CD4-positive, alpha-beta T cell treated with Interleukin-10 for 1 hour (primary cell): ENCODE data around the gene EBF4.
"Not testable (repeated sequence)": the region's sequence is repeated elsewhere in the genome, so short reads cannot be mapped to it uniquely, and the experiment has no call there.

Source experiments
- DNase-seq: peaks from one replicate; pipeline ENCODE4 v3.0.0-alpha.2; 2020

EBF4 gene

DNA sequence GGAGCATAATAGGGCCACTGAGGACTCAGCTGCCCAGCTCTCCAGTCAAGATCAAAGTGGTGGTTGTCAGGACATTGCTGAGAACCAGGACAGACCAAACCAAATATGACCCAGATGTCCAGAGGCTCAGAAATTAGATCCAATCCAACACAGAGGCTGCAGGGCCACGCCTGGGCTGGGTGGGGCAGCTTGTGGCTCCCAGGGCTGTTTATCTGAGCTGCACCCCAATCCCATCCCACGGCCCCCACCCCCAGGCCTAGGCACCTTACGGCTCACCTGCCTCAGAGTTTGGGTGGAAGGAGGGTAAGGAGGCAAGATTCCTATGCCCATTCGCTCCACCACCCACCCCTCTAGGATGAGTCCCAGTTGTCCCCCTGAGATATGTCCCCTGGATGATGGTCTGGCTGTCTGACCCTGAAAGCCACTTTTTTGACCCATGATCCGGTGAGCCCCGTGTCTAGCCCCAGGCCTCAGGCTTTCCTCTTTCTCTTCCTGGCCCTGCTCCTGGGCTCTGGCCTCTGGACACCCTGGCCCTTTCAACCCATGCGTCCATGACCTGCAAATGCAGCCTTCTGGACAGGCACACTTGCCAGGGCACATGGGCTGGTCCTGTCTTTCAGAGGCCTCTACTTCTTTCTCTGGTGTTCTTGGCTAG, 67.8 kb downstream of the EBF4 start:
- no peak for DNase-seq

DNA sequence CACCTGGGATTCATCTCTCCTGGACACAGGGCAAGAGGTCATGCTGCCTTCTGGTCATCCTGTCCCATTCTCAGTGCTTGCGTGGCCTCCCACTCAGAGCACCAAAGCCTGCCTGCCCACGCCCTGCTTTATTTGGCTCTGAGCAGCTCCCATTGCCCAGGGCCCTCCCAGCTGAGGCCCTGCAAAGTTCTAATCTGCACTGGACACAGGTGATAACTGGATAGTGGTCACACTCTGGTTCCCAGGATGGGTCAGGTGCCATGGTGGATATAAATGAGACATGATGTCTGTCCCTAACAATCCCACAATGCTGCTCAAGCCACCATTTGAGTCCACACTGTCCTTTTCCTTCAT, 68.3 kb downstream of the EBF4 start:
- no peak for DNase-seq

DNA sequence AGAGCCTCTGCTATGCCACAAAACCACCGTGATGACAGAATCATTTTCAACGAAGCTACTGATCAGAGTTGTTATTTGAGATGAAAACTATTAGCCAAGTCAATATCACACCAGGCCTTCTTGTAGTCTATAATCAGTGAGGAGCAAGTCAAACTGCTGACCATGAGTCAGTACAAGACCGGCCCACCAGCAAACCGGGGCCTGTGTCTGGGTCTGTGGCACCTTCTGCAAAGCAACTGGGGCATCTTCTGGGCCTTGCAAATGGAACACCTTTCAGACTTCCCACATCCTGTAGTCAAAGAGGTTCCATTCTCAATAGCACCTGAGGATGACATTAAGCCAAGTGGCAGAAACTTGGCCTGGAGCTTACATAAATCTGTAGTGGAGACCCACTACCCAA, 69.3 kb downstream of the EBF4 start:
- DNase-seq: no peak

DNA sequence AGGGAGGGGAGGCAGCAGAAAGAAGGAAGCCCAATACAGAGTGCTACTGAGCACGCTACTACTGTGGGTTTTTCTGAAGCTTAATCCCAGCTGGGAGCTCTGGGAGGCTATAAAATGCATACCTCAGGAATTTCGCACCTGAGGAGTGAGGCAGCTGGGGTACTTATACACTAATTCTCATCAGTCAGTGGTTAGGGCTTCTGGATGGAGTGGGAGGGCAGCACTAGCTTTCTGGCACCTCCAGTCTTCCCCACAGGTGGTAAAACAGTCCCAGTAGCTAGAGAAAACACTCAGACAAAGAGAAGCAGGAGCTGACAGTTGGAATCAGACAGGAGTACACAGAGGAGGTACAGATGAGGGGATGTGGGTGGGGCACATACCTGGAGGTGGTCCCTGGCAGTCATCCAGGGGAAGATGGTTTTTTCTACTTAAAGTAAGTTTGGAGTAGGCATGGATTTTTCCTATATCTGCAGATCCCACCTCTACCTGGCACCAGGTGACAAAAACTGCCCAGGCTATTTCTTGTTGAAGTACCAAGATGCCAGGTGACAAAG, 70.1 kb downstream of the EBF4 start:
- DNase-seq: no peak

DNA sequence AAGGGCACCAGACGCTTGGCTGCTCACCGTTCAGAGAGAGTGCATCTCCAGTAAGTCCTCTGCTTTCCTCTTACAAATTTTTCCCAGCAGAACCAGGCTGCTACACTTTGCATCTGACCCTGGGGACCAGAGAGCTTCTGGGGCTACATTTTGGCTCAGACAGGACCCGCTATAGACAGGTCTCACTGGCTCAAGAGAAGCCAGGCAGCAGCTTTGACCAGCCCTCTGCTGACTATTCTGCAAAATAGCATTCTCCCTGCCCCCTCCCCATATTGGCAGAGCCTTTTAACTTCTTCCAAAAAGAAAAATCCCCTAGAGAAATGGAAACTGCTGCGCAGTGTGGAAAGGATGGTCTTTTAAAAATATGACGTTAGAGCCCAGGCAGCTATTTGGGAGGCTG, 70.6 kb downstream of the EBF4 start:
- DNase-seq: no peak

DNA sequence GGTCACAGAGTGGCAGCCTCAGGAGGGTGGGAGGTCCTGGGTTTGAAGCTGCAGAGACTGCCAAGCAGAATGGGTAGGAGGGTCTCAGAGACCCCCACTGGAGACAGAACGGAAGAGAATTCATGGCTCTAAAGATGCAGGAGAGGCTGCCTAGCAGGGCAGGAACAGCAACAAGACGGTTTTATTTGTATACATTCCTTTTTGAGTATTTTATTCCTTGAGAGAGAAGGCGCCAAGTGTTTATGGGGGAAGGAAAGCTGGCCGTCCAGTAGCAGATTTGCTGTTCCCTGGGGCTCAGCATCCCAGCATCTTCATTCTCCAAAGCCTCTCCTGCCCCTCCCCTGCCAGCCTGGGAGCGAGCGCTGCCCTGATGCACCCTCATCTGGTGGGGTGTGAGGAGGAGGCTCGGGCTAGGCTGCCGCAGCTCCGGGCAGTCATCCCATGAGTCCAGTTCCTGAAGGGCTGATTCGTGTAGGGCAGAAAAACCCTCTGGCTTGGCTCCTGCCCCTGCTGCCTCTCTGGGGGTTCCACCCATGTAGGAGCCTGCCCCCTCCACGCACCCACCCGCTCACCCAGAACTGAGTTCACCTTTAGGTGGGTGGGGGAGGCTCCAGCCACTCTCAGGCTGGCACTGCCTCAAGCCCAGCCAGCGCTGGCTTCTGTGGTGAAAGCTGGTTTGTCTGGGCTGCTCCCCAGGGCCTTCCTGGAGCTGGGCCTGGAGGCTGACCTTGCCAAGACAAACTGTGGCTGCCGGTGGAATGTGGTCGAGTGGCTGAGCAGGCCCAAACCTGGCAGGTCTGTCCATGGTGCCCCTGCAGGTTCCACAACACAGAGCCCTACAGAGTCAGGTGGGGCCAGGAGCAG, 75.4 kb downstream of the EBF4 start:
- no peak for DNase-seq

DNA sequence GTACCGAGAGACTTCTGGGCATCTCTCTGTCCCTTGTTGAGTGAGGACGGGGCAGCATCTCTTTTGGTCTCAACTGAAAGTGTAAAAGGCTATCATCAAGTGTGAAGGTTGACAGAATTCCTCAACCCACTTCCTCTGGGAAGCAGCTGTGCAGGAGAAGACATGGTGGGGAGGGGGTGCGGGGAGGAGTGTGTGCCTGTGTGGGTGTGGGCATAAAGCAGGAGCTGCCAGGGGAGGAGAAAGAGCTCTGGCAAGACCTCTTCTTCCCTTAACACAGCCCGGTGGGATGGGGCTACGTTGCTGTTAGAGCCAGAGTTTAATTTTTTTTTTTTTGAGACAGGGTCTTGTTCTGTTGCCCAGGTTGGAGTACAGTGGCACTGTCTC, 76.0 kb downstream of the EBF4 start:
- DNase-seq: no peak

DNA sequence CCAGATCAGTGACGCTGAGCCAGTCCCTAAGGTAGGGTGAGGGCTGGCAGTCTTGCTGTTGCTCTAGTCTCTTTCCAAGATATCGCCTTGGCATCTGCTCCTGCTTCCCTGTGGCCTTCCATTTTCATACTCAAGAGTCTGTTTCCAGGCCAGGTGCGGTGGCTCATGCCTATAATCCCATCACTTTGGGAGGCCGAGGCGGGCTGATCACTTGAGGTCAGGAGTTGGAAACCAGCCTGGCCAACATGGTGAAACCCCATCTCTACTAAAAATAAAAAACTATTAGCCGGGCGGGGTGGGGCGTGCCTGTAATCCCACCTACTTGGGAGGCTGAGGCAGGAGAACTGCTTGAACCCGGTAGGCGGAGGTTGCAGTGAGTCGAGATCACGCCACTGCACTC, 77.5 kb downstream of the EBF4 start:
- DNase-seq: not testable (repeated sequence)

DNA sequence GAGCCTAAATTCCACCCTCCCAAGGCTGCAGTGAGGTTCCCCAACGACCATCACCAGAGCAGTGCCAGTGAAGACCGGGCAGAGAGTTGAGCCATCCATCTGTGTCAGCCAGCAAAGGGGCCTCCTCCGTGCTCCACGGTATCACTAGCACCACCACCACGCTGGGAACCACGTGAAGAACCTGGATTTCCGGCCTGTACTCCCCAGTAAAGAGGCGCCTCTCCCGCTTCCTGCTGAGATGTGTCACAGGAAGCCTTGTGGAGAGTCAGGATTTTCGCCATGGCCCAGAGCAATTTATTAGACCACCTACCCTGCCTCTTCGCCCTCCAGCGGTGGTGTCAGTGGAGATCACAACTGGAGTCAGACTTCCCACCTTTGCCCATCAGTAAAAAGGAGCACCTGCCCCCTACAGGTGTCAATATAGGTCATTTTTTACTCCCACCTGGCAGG, 79.1 kb downstream of the EBF4 start:
- DNase-seq: no peak

DNA sequence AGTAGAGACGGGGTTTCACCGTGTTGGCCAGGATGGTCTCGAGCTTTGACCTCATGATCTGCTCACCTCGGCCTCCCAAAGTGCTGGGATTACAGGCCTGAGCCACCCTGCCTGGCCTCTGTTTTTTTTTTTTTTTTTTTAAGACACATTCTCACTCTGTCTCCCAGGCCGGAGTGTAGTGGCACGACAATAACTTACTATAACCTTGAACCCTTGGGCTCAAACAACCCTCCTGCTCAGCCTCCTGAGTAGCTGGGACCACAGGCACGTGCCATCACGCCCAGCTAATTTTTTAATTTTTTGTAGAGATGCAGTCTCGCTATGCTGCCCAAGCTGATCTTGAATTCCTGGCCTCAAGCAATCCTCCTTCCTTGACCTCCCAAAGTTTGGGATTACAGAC, 81.2 kb downstream of the EBF4 start:
- no peak for DNase-seq

DNA sequence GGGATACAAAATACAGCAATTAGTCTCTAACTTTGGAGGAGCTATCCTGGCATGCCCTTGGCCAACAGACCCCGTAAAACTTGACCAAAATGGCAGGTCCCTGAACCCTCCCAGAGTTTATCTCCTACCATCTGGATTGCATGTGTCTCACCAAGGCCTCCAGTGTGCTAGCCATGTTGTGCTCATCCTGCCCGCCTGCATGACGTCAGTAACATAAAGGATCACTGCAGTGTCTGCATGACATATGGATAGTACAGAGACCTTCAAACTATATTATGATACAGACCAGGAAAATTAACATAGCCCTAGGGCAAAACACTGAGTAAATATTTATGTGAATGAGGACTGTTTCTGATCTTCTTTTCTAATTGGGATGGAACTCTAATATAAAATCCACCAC, 82.6 kb downstream of the EBF4 start:
- DNase-seq: no peak

DNA sequence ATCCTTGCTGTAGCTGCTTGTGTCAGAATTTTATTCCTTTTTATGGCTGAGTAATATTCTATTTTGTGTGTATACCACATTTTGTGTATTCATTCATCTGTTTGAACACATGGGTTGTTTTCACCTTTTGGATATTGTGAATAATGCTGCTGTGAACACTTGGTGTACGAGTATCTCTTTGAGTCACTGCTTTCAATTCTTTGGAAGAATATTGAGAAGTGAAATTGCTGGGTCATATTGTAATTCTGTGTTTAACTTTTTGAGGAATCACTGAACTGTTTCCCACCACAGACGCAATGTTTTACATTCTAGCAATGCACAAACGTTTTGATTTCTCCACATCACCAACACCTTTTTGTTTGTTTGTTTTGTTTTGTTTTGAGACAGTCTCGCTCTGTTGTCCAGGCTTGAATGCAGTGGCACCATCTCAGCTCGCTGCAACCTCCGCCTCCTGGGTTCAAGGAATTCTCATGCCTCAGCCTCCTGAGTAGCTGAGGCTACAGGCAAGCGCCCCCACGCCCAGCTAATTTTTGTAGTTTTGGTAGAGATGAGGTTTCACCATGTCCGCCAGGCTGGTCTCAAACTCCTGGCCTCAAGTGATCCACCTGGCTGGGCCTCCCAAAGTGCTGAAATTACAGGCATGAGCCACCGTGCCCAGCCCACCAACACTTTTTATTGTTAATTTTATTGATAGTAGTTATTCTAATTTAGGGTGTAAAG, 86.2 kb downstream of the EBF4 start:
- no peak for DNase-seq

DNA sequence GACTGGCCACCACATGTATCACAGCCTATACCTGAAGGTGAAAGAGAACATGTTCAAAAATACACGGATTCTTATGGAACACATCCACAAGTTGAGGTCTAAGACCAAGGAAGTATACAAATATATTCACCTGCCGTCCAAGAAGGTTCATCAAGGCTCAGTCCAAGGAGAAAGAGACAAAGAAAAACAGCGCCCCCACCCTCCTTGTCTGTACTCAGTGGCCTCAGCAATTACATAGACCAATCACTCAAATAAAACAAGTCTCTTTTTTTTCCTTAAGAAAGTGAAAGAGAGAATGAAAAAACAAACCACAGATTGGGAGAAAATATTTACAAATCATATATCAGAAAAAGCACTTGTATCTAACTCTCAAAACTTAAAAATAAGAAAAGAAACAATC, 88.4 kb downstream of the EBF4 start:
- DNase-seq: no peak

DNA sequence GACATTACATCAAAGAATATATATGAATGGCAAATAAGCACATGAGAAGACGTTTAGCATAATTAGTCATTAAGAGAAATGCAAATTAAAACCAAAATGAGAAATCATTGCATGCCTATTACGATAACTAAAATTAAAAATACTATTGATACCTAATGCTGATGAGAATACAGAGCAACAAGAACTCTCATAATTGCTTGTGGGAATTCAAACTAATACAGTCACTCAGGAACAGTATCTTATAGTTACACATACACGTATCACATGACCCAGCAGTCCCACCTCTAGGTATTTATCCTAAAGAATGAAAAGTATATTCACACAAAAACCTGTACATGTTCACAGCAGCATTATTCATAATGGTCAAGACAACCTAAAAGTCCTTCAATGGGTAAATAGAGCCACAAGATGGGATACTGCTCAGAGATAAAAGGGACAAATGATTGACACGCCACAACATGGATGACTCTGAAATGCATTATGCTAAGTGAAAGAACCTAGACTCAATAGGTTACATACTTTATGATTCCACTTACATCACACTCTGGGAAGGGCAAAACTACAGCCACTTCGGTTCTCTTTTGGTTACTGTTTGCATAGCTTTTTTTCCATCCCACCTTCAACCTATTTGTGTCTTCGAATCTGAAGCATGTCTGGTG, 91.5 kb downstream of the EBF4 start:
- no peak for DNase-seq

DNA sequence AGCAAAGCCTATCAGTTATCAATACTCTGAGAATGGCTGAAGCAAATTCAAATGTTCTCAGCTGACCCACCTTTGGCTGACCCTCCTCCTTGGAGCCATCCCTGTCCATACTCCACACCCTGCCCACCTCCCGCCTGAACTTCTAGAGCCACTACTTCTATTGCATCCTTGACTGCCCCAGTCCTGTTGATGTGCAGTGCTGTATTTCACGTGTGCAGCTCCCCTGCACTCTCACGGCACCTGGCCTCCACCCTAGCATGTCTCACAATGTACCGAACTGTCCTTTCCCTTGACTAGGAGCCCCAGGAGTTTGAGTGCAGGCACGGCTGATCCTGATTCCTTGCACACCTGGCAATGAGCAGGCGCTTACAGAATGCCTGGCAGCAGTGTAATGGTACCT, 100.9 kb downstream of the EBF4 start:
- DNase-seq: no peak

DNA sequence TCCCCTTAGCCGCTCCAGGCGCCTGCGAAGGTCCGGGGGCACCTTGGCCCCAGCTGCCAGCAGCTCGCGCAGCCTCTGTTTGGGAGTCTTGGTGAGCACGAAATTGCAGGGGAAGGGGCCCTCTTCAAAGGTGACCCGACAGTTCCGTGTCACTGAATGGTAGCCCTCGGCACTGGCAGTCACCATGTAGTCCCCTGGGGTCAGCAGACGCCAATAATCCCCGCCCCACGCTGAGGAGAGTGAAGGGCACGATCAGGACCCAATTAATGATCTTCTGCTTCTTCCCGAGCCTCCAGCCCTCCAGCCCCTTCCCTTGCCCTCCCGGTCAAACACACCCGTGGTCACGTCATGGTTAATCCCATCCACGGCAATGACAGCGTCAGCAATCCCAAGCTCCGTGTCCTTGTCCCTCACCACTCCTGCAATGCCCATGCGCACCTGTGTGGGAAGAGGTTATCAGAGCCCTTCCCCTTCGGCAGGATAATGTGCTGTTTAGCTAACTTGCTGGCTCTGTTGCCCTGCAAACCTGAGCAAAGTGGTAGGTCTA, 101.7 kb downstream of the EBF4 start:
- DNase-seq: no peak

DNA sequence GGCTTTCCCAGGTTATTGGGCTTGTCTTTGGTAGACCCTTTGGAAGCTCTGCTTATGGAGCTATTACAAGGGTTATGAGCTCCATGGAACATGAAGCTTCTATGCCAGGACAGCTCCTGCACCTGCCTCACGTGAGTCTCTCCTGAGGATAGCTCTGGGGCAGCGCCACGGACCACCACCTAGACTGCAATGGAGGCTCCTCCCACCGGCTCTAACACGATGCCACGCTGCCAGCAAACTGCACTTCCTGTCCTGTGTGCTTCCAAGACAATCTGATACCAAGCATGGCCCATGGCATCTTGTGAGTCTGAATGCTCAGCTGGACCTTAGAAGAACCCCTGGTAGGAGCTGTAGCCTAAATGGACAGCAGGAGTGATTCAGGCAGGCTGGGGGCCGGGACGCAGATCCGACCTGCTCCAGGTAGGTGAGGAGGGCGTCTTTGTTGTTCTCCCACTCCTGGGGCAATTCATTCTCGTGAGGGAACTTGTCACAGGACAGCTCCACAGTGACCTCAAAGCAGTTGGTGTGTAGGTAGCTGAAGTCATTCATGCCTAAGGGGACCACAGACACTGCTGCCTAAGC, 102.4 kb downstream of the EBF4 start:
- no peak for DNase-seq

DNA sequence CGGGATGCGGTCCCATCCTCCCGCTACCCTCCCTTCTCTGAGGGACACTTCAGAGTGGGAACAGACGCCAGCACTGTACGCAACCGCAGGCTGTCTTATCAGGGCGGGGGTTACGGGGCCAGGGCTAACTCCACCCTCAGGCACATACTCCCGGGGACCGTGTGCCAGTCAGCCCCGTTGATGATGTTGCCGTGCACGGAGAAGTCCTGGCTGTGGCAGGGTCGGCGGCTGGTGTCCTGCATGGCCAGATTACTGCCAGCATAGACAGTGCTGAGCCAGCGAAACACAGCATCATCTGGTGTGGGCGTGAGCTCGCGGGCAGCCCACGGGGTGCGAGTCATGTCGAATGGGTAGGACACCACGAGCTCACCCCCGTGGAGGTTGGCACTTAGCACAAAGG, 102.9 kb downstream of the EBF4 start:
- no peak for DNase-seq

DNA sequence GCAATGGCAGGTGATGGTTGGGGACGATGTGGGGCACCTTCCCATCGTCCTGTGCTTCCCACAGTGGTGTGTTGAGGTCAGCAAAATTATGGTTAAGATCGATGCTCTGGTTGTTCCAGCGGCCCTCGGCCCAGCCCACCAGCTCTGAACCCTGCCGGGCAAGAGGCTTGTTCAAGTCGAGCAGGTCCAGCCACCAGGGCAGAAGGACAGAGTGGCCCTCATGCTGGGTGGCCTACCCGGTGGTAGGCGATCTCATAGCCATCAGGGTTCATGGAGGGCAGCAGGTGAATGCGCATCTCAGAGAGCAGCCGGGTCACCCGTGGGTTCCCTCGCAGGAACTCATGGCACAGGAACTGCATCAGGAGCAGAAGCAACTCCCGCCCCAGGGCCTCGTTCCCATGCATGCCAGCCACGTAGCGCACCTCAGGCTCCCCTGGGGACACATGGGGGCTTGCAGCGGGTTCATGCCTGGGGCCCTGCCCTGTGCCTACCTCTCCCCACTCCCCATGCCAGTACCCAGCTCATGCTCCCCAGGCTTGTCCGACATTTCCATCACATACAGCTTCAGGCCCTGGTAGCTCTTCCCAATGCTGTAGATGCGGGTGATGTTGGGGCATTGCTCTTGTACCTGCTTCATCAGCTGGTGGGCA, 103.6 kb downstream of the EBF4 start:
- DNase-seq: no peak

DNA sequence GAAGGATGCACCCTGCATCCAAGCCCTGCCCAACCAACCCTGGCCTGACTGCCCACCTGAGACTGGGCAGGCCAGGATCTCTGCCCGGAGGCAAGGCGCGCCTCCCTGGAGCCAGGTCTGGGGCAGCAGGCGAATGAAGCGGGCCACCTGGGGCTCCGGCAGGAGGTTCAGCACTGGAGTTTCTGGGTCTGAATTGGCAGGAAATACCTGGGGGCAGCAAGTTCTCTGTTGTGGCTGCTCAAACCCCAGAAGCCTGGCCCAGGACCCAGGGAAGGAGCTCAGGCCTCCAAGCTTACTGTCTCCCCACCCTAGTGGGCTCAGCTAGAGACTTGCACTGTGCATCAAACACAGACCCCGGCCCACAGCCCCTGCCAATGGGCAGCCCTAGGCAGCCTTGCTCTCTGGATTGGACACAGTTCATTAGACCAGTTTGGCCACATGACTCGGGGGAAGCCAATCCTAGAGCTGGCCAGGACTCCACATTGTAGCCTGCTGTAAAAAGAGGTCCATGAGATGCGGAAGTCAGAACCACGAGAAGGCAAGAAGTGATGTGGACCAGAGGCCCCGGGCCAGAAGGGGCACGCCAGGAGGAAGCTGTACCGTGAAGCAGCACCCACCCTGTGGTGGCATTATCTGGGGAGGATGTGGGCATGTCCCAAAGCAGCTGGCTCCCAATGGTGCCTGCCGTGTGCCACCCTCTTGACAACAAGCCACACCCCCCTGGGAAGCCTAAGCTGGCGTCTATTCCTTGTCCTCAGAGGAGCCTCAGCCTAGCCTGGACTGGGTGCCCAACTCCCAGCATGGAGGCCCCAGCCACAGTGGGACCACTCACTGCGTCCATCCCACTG, 104.8 kb downstream of the EBF4 start:
- DNase-seq: no peak
